Activated effector memory CD4-positive, alpha-beta T cell treated with Interleukin-2 at 50 U/mL for 16 hours (primary cell): ENCODE measurements around the gene SLC7A1.

Experiments used
- DNase-seq: peaks from one replicate; pipeline ENCODE4 v3.0.0-alpha.2; 2020

The SLC7A1 gene

GRCh38 chr13:29582171-29582570, 13.3 kb downstream of the SLC7A1 start:
- DNase-seq, result no peak

GRCh38 chr13:29581666-29582065, 13.8 kb downstream of the SLC7A1 start:
- DNase-seq, result no peak

GRCh38 chr13:29579094-29579493, 16.4 kb downstream of the SLC7A1 start:
- DNase-seq, result no peak

GRCh38 chr13:29578300-29579085, 17.0 kb downstream of the SLC7A1 start:
- DNase-seq, result no peak

- no peak for DNase-seq
These were observed 18.1 kb downstream of the SLC7A1 start for GRCh38 chr13:29577136-29578051.

GRCh38 chr13:29576581-29576980, 18.9 kb downstream of the SLC7A1 start:
- DNase-seq, result no peak

- DNase-seq, result no peak
These were observed 20.4 kb downstream of the SLC7A1 start for GRCh38 chr13:29575098-29575497.

GRCh38 chr13:29573190-29573589, 22.3 kb downstream of the SLC7A1 start:
- DNase-seq, result no peak

- no peak for DNase-seq
These were observed 22.9 kb downstream of the SLC7A1 start for GRCh38 chr13:29572575-29572974.

- no peak for DNase-seq
These were observed 23.5 kb downstream of the SLC7A1 start for GRCh38 chr13:29571876-29572570.

GRCh38 chr13:29570051-29570654, 25.3 kb downstream of the SLC7A1 start:
- DNase-seq, result no peak

- no peak for DNase-seq
These were observed 26.0 kb downstream of the SLC7A1 start for GRCh38 chr13:29569253-29570050.

- no peak for DNase-seq
These were observed 26.8 kb downstream of the SLC7A1 start for GRCh38 chr13:29568731-29569130.

GRCh38 chr13:29567411-29567810, 28.1 kb downstream of the SLC7A1 start:
- DNase-seq, result no peak

- DNase-seq, result no peak
These were observed 29.3 kb downstream of the SLC7A1 start for GRCh38 chr13:29566206-29566605.

GRCh38 chr13:29564818-29565217, 30.7 kb downstream of the SLC7A1 start:
- DNase-seq, result no peak

GRCh38 chr13:29564373-29564772, 31.1 kb downstream of the SLC7A1 start:
- no peak for DNase-seq

GRCh38 chr13:29563941-29564340, 31.5 kb downstream of the SLC7A1 start:
- no peak for DNase-seq

- no peak for DNase-seq
These were observed 32.6 kb downstream of the SLC7A1 start for GRCh38 chr13:29562786-29563438.

- DNase-seq, result no peak
These were observed 33.6 kb downstream of the SLC7A1 start for GRCh38 chr13:29561918-29562317.

- DNase-seq, result no peak
These were observed 38.7 kb downstream of the SLC7A1 start for GRCh38 chr13:29556742-29557141.

GRCh38 chr13:29551214-29551613, 44.3 kb downstream of the SLC7A1 start:
- DNase-seq, result no peak
